AG09319 (cell line): Measurements from ENCODE around the gene ARL5C.

ENCODE experiments used
- DNase-seq: peaks from one replicate; pipeline ENCODE4 v3.0.0-alpha.2; 2010; ENCODE audit warnings: low read depth; ENCODE audit errors: extremely low read depth
- TF ChIP-seq, protein P1 (sequence below): IDR thresholded peaks from 2 replicates; pipeline ENCODE4 v1.5.1; 2011; ENCODE audit warnings: low read depth, mild to moderate bottlenecking, inconsistent platforms, low read length, moderate library complexity

The ARL5C gene

DNA sequence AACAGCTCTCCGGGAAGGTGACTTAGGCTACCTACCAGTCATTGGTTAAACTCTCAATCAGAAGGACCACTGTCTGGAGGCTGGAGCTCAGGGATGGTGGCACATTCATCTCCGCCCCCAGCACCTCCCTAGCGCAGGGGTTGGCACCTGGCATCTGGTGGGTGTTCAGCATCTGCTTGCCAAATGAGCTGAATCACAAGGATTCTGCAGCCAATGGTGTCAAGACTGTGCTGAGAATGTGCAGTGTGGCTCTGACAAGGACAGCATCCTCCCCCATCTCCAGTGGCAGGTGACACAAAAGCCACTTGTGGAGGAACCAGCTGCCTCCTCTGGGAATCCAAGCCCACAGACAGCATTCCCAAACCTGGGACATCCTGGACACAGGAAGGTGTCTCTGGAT, 49.7 kb downstream of the ARL5C start:
- DNase-seq = no peak

DNA sequence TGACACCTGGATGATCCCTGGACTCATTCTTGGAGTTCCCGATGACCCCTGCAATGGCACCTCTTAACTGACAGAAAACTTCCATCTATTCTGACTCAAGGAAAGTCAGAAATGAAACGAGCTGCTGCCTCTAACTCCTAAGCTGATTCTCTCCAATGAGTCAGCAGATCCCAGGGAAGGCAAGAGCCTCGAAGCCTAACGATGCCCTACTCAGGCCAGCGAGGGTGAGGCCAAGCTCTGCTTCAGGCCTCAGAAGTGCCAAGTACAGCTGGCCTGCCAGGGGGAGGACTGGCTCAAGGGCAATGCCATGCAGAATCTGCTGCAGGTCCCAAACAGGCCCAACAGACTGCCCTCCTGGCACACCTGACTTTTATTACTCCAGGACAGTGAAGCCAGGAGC, 50.8 kb downstream of the ARL5C start:
- DNase-seq = peak; percentile 22
- TF ChIP-seq, protein P1, sequence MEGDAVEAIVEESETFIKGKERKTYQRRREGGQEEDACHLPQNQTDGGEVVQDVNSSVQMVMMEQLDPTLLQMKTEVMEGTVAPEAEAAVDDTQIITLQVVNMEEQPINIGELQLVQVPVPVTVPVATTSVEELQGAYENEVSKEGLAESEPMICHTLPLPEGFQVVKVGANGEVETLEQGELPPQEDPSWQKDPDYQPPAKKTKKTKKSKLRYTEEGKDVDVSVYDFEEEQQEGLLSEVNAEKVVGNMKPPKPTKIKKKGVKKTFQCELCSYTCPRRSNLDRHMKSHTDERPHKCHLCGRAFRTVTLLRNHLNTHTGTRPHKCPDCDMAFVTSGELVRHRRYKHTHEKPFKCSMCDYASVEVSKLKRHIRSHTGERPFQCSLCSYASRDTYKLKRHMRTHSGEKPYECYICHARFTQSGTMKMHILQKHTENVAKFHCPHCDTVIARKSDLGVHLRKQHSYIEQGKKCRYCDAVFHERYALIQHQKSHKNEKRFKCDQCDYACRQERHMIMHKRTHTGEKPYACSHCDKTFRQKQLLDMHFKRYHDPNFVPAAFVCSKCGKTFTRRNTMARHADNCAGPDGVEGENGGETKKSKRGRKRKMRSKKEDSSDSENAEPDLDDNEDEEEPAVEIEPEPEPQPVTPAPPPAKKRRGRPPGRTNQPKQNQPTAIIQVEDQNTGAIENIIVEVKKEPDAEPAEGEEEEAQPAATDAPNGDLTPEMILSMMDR = no peak

More for the DNA sequence above, 49.7 kb downstream of the ARL5C start:
- TF ChIP-seq, protein P1 = no peak

DNA sequence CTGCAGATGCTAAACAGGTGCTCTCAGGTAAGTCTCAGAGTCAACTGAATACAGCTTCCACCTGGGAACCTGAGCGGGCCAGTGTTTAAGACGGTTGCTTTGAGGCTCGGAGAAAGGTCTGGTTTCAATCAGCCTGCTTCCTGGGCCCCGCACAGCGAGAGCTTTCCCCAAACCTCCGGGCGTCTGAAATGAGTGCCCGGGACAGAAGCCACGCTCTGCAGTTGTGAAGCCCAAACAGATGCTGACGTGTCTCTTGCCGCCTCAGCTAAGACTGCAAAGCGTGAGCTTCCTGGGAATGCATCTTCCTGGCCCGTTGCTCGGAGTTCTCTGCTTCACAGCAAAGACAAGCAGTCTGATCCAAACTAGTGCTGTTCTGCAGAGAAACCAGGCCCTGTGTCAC, 51.2 kb downstream of the ARL5C start:
- peak; percentile 22 for DNase-seq
- TF ChIP-seq, protein P1 = no peak

DNA sequence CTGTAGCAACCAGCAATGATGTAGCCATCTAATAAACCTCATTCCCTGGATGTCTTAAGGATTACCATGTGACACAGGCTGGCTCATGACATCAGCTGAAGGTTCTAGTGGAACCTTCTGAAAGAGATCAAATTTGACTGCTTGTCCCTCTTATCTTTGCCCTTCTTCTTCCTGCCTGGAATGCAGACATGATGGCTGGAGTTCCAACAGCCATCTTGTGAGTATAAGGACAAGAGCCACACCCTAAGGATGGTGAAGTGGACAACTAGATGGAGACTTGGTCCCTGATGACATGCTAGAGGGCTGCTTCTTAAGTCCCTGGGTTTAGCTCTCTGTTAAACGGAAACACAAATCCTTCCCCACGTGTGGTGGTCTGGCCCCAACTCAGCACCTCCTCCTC, 52.1 kb downstream of the ARL5C start:
- no peak for DNase-seq
- TF ChIP-seq, protein P1 = no peak

DNA sequence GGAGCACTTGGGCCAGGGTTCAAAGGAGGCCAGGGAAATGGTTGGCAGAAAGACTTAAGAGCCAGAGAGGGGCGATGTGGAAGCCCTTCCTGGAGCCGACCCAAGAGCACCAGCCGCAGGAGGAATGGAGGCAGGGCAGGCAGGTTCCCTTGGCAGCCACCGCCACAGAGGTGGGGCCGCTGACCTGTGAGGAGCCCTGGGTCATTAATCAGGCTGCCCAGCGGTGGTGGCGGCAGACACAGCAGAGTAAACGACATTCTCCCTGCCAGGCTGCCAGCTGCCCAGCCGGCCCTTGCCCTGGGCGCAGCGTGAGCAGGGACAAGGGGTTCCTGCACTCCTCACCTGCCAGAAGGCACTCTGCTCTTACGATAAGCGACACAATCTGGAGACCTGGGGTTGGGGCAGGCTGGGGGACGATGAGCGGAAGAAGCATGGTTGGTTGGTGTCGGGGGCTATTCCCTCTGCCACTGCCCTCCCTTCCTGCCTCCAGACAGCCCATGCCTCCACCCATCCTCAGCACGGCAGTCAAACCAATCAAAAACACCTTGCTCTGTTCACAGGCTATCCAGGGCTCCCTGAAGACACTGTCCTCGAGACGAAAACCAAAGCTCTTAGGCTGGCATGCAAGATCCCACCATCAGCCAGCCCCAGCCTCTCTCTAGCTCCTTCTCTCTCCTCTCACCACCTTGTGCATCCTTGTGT, 55.4 kb downstream of the ARL5C start:
- TF ChIP-seq, protein P1 = no peak
- no peak for DNase-seq

DNA sequence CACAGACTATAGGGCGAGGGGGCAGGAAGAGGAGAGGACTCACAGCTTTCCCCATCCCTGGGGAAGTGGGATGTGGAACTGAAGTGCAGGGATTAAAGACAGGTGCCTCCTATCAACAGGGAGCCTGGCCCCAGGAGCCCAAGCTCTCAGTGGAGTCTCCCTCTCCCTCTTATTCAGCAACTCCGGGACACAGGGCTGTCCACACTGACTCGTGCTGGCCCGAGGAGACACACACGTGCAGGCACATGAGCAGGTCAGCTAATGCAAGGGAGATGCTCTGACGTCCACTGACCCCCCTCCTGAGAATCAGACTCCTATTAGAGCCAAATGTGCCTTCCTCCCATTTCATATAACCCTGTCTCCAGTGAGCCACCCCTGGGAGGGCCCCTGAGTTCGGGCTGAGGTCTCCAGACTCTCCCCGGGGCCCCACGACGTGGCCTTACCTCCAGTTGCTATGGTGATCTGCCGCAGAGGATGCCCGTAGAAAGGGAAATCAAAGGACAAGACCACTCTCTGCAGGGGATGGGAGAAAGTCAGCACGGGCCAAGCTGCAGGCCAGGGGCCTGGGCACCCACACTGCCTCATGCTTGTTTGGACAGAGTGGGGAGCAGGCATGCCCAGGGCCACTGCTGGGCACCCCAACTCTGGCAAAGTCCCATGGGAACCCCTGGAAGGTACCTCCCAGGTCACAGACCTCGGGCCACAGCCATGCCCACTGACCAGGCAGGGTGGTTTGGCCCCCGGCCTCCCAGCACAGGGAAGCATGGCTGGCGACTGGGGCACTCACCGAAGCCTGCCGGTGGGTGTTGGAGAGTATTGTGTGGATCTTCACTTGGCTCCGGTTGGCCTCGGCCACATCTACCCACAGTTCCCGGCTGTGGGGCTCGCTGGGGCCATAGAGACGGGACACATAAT, 57.2 kb downstream of the ARL5C start:
- TF ChIP-seq, protein P1 = no peak
- no peak for DNase-seq

DNA sequence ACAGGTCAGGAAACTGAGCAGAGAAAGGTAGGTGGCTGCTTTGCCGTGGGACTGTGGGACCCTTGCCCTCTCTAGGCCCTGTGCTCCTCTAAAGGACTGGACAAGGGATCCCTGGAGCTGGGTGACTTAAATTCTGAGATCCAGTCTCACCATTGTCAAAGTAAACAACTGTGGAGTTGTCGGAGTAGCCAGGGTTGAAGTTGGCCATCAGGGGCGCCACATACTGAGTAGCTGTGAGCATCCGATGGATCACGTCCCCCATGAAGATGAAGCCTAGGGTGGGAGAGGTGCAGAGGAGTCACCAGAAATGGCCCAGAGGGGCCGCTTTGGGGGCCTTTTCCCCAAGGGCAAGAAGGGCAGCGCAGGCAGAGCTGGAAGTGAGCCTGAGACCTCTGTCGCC, 58.0 kb downstream of the ARL5C start:
- TF ChIP-seq, protein P1 = no peak
- no peak for DNase-seq
